ENCODE results near the gene NUDT7. TPM values are rescaled to one million over a fixed set of nuclear protein-coding genes. Genes with fewer than 3 reads are reported as not detected.

The NUDT7 gene
- total RNA-seq, 1 donor = 9.2 TPM

DNA sequence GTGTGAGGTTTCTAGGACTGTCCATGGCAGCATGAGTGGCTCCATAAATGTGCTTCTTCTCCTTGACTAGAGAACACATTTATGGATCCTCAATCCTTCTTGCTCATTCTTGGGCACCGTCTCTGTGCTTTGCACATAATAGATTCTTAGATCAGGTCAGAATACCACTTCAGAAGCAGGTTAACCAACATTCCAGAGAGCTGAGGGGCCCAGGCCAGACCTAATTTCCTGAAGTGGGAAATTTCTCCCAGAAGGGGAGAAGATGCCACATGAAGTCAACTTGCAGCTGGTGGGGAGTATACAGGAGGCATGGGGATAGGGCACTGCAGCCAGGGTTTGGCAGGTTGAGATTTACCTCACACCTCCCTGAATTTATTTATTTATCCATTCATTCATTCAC is 41.7 kb downstream of the NUDT7 start:
- DNase-seq (ENCODE audit: low read depth) = no peak
- no peak overlapping the region for H3K4me3 ChIP-seq (ENCODE audit: low read depth, low read length)

DNA sequence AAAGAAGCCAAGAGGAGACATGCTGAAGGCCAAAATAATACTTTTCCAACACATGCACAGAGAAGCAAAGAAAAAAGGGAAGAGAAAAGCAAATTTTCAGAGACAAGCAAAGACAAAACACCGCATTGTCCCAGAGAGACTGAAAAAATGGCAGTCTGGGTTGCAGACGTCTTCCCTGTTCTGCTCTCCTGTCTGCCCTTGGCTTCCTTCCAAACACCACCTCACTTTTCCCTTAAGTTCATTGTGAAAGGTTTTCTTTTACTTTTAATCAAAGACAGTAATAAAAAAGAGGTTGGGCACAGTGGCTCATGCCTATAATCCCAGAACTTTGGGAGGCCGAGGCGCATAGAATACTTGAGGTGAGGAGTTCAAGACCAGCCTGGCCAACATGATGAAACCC is 44.9 kb downstream of the NUDT7 start:
- H3K4me3 ChIP-seq (ENCODE audit: low read depth, low read length) = no peak overlapping the region
- TF ChIP-seq, protein P1, sequence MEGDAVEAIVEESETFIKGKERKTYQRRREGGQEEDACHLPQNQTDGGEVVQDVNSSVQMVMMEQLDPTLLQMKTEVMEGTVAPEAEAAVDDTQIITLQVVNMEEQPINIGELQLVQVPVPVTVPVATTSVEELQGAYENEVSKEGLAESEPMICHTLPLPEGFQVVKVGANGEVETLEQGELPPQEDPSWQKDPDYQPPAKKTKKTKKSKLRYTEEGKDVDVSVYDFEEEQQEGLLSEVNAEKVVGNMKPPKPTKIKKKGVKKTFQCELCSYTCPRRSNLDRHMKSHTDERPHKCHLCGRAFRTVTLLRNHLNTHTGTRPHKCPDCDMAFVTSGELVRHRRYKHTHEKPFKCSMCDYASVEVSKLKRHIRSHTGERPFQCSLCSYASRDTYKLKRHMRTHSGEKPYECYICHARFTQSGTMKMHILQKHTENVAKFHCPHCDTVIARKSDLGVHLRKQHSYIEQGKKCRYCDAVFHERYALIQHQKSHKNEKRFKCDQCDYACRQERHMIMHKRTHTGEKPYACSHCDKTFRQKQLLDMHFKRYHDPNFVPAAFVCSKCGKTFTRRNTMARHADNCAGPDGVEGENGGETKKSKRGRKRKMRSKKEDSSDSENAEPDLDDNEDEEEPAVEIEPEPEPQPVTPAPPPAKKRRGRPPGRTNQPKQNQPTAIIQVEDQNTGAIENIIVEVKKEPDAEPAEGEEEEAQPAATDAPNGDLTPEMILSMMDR (IDR thresholded peaks at IDR 0.05; ENCODE audit: insufficient read depth, low read length) = no peak
- peak; percentile 32 for DNase-seq (ENCODE audit: low read depth)

More for the DNA sequence above, 41.7 kb downstream of the NUDT7 start:
- TF ChIP-seq, protein P1 (IDR thresholded peaks at IDR 0.05; ENCODE audit: insufficient read depth, low read length) = no peak

DNA sequence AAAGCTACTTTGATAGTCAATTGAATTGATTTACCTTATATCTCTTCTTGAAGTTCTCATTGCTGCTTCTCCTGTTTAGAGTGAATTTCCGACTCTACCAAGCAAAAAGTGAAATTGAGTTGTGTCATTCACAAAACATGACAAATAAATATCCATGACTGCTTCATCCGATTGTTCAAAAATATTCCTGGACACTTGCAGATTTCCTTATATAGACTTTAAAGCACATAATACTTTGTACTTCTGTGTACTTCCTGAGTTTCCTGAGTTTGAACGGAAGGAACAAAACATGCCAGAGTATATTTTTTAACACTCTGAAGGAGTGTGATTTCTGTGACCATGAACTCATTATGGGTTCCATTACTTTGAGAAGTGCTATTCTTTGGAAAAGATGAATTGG is 45.5 kb downstream of the NUDT7 start:
- TF ChIP-seq, protein P1 (IDR thresholded peaks at IDR 0.05; ENCODE audit: insufficient read depth, low read length) = no peak
- no peak for DNase-seq (ENCODE audit: low read depth)
- H3K4me3 ChIP-seq (ENCODE audit: low read depth, low read length) = no peak overlapping the region

DNA sequence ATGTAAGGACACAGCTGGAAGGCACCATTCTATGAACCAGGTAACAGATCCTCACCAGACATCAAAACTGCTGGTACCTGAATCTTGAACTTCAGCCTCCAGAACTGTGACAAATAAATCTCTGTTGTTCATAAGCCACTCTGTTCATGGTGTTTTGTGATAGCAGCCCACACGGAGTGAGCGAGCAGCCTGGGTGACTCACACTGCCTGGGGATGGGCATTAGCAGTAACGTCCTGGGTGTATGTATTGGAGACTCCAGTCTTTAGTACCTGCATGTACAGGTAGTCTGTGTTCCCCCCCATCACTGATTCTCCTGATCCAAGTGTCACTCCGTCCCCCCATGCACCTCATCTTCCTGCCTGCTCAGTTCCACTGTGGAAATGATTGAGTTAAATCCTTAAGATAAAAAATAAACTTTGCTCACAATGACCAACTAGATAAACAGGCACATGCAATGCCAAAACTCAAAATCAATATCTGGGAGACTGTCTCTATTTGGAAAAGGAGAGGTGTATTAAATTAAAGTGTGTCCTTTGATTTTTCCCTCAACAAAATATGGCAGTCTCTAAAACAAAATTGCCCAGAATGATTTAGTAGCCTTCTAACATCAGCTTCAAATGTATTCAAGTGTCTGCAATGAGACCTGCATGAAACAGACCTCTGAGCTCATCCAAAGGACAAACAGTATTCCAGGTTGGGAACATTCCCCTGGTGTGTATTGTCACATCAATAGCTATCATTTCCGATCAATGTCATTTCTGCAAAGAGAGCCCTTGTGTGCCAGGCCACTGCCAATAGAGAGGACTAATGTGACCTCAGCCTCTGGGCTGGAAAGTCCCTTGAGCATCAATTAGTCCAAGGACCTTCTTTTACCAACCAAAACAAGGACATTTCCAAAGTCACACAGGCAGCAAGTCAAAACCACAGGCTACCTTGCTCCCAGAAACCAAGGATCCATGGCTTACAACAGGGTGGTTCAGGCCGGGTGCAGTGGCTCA is 53.9 kb downstream of the NUDT7 start:
- H3K4me3 ChIP-seq (ENCODE audit: low read depth, low read length) = no peak overlapping the region
- TF ChIP-seq, protein P1 (IDR thresholded peaks at IDR 0.05; ENCODE audit: insufficient read depth, low read length) = no peak
- DNase-seq (ENCODE audit: low read depth) = no peak

DNA sequence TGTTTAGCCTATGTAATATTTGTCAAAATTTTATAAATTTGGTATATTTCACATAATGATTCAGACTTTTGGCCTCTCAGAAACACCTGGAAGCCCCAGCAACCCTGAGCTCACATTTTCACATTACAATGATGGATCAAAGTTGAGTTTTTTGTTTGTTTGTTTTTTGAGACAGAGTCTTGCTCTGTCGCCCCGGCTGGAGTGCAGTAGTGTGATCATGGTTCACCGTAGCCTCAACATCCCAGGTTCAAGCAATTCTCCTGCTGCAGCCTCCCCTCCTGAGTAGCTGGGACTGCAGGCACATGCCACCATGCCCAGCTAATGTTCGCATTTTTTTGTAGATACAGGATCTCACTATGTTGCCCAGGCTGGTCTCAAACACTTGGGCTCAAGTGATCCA is 55.4 kb downstream of the NUDT7 start:
- TF ChIP-seq, protein P1 (IDR thresholded peaks at IDR 0.05; ENCODE audit: insufficient read depth, low read length) = no peak
- no peak for DNase-seq (ENCODE audit: low read depth)
- H3K4me3 ChIP-seq (ENCODE audit: low read depth, low read length) = no peak overlapping the region

DNA sequence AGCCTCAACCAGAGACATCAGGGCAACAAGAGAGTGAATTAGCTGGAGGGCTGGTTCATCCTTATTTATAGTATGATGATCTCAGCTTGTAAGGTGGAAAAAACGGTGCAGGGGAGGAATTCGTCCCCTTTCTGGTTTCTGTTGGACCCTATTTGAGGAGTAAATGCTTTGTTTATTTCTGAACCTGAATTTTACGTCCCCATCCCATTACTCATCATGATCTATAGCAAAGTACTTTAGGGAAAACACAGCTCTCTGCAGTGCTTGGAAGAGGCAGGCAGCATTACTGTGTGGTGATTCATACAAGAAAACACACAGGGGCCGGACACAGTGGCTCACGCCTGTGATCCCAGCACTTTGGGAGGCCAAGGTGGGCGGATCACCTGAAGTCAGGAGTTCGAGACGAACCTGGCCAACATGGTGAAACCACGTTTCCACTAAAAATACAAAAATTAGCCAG is 58.1 kb downstream of the NUDT7 start:
- H3K4me3 ChIP-seq (ENCODE audit: low read depth, low read length) = no peak overlapping the region
- DNase-seq (ENCODE audit: low read depth) = peak; percentile 90
- TF ChIP-seq, protein P1 (IDR thresholded peaks at IDR 0.05; ENCODE audit: insufficient read depth, low read length) = no peak
